Rectal smooth muscle tissue (tissue), 1 donor: ENCODE measurements around the gene CTNNA3.

Experiments
- H3K27ac ChIP-seq: one replicate; pipeline ENCODE4 v1.7.0; 2013; ENCODE audit warnings: low read depth, low read length, inconsistent platforms
- H3K27me3 ChIP-seq: one replicate; pipeline ENCODE4 v1.7.0; 2013; ENCODE audit warnings: low read length; ENCODE audit not compliant: control insufficient read depth, insufficient read depth
- H3K36me3 ChIP-seq: one replicate; pipeline ENCODE4 v1.7.0; 2013; ENCODE audit warnings: low read length; ENCODE audit not compliant: control insufficient read depth, insufficient read depth
- H3K4me1 ChIP-seq: one replicate; pipeline ENCODE4 v1.7.0; 2013; ENCODE audit warnings: low read length; ENCODE audit not compliant: control insufficient read depth, insufficient read depth
- H3K4me3 ChIP-seq: one replicate; pipeline ENCODE4 v1.7.0; 2013; ENCODE audit warnings: low read length
- H3K9ac ChIP-seq: one replicate; pipeline ENCODE4 v1.7.0; 2013; ENCODE audit warnings: low read length

Gene CTNNA3

DNA sequence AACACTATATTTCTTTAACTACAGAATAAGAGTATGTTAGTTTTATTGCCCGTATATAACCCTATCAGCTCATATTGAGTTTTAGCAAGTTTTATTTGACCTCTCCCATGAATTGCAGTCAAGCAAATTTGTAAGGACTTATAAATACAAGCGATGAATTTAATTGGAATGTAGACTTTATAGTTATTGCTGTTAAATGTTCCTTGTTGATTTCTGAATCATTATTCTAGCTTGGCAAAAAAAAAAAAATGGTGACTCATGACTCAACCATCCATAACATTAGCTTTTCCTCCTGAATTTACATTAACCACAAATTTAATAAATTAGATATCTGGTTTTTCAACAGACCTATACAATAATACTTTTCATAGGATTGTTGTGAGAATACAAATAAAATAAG, 1104.1 kb downstream of the CTNNA3 start:
- Histone ChIP-seq H3K36me3 (no peaks in the 10 kb centered on the region), H3K9ac (no peak overlapping the region), H3K4me3 (no peak overlapping the region), H3K27ac (no peak overlapping the region), H3K27me3 (no peaks in the 10 kb centered on the region), H3K4me1 (no peaks in the 10 kb centered on the region)

DNA sequence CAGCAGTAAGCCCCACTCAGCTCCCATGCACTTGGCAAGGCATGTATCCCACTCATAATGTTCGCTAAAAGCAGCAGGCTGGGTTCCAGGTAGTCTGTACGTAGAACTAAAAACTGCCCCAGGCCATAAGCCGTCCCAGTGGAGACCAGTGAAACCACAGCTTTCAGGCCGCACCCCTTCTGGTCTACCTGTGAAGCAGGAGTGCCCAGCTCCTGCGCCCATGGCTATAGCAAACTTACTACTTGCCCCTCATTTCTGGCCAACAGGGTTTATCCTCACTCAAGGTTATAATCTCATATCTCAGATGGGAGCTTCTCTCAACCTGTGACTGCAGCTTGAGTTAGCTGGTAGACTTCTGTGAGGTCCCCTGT, 1108.3 kb downstream of the CTNNA3 start:
- Histone ChIP-seq H3K27ac (no peak overlapping the region), H3K27me3 (no peaks in the 10 kb centered on the region), H3K36me3 (no peaks in the 10 kb centered on the region), H3K4me1 (no peaks in the 10 kb centered on the region), H3K9ac (no peak overlapping the region), H3K4me3 (no peak overlapping the region)

DNA sequence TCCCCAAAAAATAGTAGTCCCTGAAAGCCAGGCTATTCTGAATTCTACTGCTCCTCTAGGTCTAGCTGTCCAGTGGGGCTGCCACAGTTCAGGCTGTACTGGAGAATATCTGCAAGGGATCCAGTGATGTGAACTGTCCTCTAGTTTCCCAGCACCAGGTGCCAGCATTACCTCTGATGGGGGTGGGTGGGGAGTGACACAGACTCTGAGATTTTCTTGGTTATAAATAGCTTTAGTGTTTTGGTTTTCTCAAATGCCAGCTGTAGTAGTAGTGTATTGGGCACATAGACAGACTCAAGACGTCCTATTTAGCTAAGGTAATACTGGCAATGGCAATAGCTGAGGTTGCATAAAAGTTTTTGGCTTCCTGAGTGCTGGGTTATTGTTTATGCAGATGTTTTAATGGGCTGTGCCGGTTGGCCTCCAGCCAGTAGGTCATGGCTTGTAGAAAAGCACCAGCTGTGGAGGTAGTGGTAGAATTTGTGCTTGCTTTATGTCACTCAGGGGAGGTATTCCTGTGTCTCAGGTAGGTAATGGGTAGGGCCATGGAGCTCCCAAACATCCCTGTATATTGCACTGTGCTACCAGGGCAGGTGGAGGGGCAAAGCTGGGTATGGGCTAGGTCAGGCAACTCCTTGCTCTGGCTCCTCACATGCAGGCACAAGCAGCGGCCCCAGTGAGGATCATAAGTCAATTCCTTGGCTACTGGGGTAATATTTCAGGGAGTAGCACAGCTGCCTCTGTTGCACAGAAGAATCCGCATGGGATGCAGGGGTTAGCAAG, 1108.9 kb downstream of the CTNNA3 start:
- no peak overlapping the region for H3K9ac ChIP-seq
- no peak overlapping the region for H3K4me3 ChIP-seq
- no peak overlapping the region for H3K27ac ChIP-seq
- H3K27me3 ChIP-seq: no peaks in the 10 kb centered on the region
- no peaks in the 10 kb centered on the region for H3K36me3 ChIP-seq
- no peaks in the 10 kb centered on the region for H3K4me1 ChIP-seq

DNA sequence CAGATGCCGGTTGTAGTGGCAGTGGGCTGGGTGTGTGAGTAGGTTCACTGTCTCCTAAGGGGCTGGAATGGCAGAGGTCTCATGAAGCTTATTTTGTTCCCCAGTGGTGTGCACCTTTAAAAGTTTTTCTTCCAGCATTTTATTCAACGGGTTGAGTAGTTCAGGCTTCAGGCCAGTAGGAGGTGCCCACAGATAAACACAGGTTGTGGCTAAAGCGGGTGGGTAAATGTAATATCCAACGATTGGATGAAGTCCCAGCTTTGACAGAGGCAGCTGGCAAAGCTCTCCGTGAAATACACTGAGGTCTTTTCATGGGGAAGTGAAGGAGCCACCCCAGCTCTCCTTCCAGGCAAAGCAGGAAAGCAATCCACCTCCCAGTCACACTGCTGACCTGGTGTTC, 1109.9 kb downstream of the CTNNA3 start:
- no peak overlapping the region for H3K4me3 ChIP-seq
- no peaks in the 10 kb centered on the region for H3K36me3 ChIP-seq
- H3K4me1 ChIP-seq: no peaks in the 10 kb centered on the region
- no peak overlapping the region for H3K9ac ChIP-seq
- H3K27me3 ChIP-seq: no peaks in the 10 kb centered on the region
- H3K27ac ChIP-seq: no peak overlapping the region

DNA sequence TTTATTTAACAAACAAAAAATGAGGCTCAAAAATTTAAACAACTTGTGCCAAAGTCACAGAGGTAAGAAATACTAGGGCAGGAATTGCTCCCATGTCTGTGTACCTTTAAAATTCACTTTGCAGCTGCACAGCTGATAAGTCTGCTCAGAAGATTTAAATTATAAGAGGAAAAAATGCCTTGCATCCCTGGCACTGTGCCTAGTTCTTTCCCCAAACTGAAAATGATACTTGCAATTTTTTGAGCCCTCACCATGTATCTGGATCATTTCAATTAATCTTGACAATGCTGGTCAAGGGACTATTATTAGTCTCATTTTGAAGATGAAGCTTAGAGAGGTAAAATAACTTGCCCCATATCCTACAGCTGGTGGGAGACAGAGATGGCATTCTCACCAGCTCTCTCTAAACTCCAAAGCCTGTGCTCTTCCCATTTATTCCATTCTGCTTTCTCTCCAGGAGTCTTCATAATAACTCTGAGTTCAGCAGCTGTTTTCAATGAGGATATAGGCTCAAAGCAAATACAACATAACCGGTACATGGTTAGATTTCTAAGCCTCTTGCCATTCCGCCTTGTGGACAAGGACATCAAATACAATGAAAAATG, 1120.6 kb downstream of the CTNNA3 start:
- no peak overlapping the region for H3K27ac ChIP-seq
- no peaks in the 10 kb centered on the region for H3K36me3 ChIP-seq
- H3K9ac ChIP-seq: no peak overlapping the region
- H3K4me3 ChIP-seq: no peak overlapping the region
- H3K4me1 ChIP-seq: no peaks in the 10 kb centered on the region
- H3K27me3 ChIP-seq: no peaks in the 10 kb centered on the region

DNA sequence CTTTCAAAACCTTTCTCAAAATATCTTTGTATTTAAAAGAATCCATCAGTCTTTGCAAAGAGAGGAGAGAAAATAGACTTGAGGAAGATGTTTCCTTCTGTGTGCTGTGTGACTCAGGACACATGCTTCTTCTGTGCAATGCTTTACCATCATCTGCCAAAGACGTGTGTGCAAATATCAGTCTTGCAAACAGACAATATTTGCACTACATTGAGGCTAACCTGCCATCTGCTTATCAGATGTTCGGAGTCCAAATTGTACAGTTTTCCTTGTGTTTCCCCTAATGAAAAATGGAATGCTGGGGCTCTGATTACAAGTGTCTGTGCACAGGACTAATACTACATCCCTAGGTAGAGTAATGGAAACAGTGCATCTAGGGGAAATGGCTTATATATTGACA, 1123.3 kb downstream of the CTNNA3 start:
- H3K4me1 ChIP-seq: no peaks in the 10 kb centered on the region
- no peak overlapping the region for H3K9ac ChIP-seq
- no peak overlapping the region for H3K4me3 ChIP-seq

DNA sequence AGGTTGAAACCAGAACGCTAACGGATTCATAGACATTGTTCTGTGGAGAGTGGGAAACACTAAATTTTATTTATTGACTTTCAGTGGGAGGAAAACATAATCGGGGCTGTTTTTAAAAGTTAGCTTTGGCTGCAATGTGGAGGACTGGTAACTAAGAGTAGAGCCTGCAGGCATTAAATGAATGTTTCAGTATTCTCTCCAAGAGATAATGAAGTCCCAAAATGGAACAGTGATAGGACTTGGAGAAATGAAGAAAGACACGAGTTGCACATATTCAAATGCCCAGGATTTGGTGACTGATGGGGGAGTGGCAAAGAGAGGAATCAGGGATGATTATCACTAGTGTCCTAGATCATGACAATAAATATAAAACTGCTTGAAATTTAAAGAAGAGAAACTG, 1130.0 kb downstream of the CTNNA3 start:
- Histone ChIP-seq H3K4me3 (no peak overlapping the region), H3K27ac (no peak overlapping the region), H3K36me3 (no peaks in the 10 kb centered on the region), H3K9ac (no peak overlapping the region), H3K27me3 (no peaks in the 10 kb centered on the region), H3K4me1 (no peaks in the 10 kb centered on the region)

More for the DNA sequence above, 1123.3 kb downstream of the CTNNA3 start:
- Histone ChIP-seq H3K27me3 (no peaks in the 10 kb centered on the region), H3K36me3 (no peaks in the 10 kb centered on the region), H3K27ac (no peak overlapping the region)

DNA sequence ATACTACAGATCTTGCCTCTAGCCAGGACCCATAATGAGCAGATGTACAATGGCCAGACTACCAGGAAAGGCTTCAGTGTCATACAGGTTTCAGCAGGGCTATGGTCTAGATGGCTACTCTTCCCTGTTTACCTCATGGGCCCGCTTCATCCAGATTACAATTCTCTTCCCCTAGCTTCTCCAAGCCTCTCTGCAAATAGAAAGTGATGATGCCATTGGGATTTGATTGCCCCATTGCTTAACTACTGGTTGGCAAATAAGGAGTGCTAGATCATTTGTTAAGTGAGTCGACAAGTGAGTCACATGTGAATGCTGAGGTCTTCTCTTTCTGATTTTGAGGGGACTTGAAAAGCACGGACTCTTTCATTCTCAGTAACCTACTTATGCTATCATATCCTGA, 1131.7 kb downstream of the CTNNA3 start:
- no peaks in the 10 kb centered on the region for H3K36me3 ChIP-seq
- H3K27ac ChIP-seq: no peak overlapping the region
- no peak overlapping the region for H3K9ac ChIP-seq
- no peaks in the 10 kb centered on the region for H3K27me3 ChIP-seq
- no peak overlapping the region for H3K4me3 ChIP-seq
- H3K4me1 ChIP-seq: no peaks in the 10 kb centered on the region

DNA sequence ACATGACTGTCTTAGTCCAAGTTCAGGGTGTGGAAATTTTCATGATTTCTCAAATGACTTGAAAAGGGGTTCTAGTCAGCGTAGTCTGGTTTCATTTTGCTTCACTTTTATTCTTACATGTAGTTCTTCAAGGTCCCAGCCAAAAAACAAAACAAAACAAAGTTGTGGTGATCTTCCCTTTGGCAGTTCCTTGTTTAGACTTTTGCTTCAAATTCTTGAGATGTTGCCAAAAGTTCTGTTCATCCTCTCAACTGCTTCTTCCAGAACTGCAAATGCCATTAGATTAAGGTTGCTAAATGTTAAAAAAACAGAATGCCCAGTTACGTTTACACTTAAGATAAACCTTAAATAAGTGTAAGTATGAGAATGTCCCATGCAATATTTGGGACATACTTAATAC, 1140.9 kb downstream of the CTNNA3 start:
- Histone ChIP-seq H3K36me3 (no peaks in the 10 kb centered on the region), H3K4me3 (peak overlapping the region; percentile 5), H3K9ac (no peak overlapping the region), H3K27me3 (no peaks in the 10 kb centered on the region), H3K27ac (no peak overlapping the region), H3K4me1 (no peaks in the 10 kb centered on the region)

DNA sequence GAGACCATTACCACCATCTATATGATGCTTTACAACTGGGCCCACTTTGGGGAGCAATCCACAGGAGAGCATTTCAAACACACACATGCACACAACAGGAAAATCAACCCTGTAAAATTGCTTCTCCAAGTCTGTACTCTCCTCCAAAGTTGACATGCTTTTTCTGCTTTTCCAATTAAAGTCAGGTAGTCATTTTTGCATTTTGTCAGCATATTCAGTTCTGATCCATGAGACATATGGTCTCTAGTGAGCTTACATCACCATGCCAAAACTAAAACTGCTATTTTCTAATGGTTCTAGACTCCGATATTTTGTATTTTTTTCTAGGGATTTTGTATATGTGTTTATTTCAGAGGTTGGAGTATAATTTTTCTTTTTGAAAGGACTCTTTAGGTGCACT, 1143.7 kb downstream of the CTNNA3 start:
- H3K4me1 ChIP-seq: no peaks in the 10 kb centered on the region
- no peaks in the 10 kb centered on the region for H3K27me3 ChIP-seq
- no peak overlapping the region for H3K4me3 ChIP-seq
- H3K9ac ChIP-seq: no peak overlapping the region
- H3K36me3 ChIP-seq: no peaks in the 10 kb centered on the region
- H3K27ac ChIP-seq: no peak overlapping the region

DNA sequence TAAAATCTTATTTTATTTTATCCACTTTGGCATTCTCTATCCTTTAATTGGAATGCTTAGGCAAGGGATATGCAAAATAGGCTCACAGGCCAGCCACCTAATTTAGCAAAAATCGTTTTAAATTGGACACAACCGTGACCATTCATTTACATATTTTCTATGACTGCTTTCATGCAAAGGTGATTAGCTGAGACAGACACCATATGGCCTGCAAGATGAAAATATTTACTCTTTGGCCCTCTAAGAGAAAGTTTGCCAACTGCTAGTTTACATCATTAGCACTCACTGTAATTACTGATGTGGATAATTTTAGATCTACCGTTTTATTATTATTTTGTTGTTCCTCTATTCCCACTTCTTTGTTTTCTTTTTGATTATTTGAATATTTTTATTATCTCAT, 1145.6 kb downstream of the CTNNA3 start:
- Histone ChIP-seq H3K27me3 (no peaks in the 10 kb centered on the region), H3K9ac (no peak overlapping the region), H3K4me3 (no peak overlapping the region), H3K36me3 (no peaks in the 10 kb centered on the region), H3K4me1 (no peaks in the 10 kb centered on the region), H3K27ac (no peak overlapping the region)

DNA sequence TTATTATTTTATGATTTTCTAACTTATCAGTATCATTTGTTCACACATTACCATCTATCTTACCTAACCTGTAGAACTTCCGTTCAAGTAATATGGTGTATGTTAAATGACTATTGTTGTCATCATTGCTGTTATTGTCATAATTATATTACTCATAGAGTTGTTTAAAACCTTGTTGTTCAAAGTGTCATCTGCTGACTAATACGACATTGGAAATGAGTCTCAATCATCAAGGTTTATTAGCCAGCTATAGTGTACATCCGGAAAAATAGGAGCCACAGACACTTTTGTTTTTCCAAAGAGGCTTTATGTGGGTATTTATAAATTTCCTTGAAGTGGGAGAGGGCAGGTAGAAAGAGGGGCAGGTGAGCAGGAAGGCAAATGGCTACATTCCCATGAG, 1157.1 kb downstream of the CTNNA3 start:
- H3K4me1 ChIP-seq: no peaks in the 10 kb centered on the region
- H3K27ac ChIP-seq: no peak overlapping the region
- H3K27me3 ChIP-seq: no peaks in the 10 kb centered on the region
- H3K36me3 ChIP-seq: no peaks in the 10 kb centered on the region
- no peak overlapping the region for H3K4me3 ChIP-seq
- no peak overlapping the region for H3K9ac ChIP-seq

DNA sequence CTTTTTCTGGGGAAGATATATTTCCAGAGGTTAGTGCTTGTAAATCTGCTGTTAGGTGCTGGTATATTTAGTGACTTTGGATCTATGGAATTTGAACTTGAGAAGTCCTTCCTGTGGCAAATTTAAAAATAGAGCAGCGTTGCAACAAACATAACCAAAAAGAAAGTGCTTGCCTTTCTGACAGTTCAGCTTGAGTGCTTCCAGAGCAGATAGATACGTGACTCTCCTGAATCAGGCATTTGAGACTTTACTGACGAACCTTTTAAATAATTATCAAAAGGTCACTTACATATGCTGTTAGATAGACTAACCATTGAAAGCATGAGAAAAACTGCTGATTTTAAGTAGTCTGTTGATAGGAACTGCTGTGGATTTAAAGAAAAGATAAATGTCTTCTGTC, 1157.6 kb downstream of the CTNNA3 start:
- Histone ChIP-seq H3K27me3 (no peaks in the 10 kb centered on the region), H3K9ac (no peak overlapping the region), H3K27ac (no peak overlapping the region), H3K4me3 (no peak overlapping the region), H3K4me1 (no peaks in the 10 kb centered on the region), H3K36me3 (no peaks in the 10 kb centered on the region)
